ENCODE measurements around the gene PRICKLE2. TPM values are rescaled to one million over a fixed set of nuclear protein-coding genes. Genes with fewer than 3 reads are reported as not detected.

Gene PRICKLE2
- total RNA-seq, 1 experiment from 2014 or later = 1.9 TPM

- peak; percentile 18 for DNase-seq
- no TSS peak for BruUV-seq (replicated peaks)
- Mint-ChIP-seq H3K27me3 (ENCODE audit: unreplicated experiment) (no peaks in the 10 kb centered on the region), H3K36me3 (ENCODE audit: insufficient read depth, unreplicated experiment) (peaks cover 4% of the 10 kb centered on the region), H3K27ac (ENCODE audit: unreplicated experiment) (peak overlapping the region; percentile 71), H3K4me1 (ENCODE audit: low read depth, unreplicated experiment) (peaks cover 18% of the 10 kb centered on the region), H3K9me3 (ENCODE audit: low read depth, unreplicated experiment) (no peaks in the 10 kb centered on the region), H3K4me3 (ENCODE audit: low read depth, unreplicated experiment) (peak overlapping the region; percentile 50)
- CTCF ChIA-PET = interaction anchor here (1.7 kb wide), 1 partner anchor 10 kb away, joined by 6 read pairs; the partner anchor contains the start of gene PRICKLE2
- intact Hi-C loops (cut with micrococcal nuclease; ENCODE audit: unreplicated experiment) = loop anchor here (5.0 kb wide), 1 partner anchor 37 kb away; no protein-coding TSS in a partner anchor
- TF ChIP-seq, protein P1, sequence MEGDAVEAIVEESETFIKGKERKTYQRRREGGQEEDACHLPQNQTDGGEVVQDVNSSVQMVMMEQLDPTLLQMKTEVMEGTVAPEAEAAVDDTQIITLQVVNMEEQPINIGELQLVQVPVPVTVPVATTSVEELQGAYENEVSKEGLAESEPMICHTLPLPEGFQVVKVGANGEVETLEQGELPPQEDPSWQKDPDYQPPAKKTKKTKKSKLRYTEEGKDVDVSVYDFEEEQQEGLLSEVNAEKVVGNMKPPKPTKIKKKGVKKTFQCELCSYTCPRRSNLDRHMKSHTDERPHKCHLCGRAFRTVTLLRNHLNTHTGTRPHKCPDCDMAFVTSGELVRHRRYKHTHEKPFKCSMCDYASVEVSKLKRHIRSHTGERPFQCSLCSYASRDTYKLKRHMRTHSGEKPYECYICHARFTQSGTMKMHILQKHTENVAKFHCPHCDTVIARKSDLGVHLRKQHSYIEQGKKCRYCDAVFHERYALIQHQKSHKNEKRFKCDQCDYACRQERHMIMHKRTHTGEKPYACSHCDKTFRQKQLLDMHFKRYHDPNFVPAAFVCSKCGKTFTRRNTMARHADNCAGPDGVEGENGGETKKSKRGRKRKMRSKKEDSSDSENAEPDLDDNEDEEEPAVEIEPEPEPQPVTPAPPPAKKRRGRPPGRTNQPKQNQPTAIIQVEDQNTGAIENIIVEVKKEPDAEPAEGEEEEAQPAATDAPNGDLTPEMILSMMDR (IDR thresholded peaks at IDR 0.05; ENCODE audit: unreplicated experiment) = no peak
Observed at GRCh38 chr3:64214381-64215018, 10.8 kb downstream of the PRICKLE2 start.

DNA sequence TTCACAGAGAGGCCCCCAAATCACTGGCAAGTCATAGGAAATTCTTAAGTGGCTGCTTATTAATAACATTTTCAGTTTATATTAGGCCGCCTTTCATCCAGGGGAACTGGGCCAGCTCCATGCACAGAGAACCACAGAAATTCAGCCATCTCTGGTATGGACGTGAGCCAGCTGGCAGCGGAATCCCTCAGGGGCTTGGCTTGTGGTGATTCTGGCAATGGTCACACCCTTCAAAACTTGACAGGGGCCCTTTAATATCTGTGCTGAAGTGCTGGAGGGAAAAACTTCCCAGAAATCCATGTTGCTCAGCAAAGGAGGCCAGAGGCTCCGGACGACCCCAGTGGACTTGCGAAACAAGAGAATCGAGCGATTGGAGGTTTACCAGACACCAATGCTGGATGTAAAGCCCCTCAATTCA, 11.3 kb downstream of the PRICKLE2 start:
- CTCF ChIA-PET = interaction anchor here (1.7 kb wide), 1 partner anchor 11 kb away, joined by 6 read pairs; the partner anchor contains the start of gene PRICKLE2
- H3K36me3 Mint-ChIP-seq (ENCODE audit: insufficient read depth, unreplicated experiment) = peaks cover 4% of the 10 kb centered on the region
- DNase-seq = peak; percentile 56
- TF ChIP-seq, protein P1 (IDR thresholded peaks at IDR 0.05; ENCODE audit: unreplicated experiment) = no peak
- intact Hi-C loops (cut with micrococcal nuclease; ENCODE audit: unreplicated experiment) = loop anchor here (5.0 kb wide), 1 partner anchor 37 kb away; no protein-coding TSS in a partner anchor
- H3K4me1 Mint-ChIP-seq (ENCODE audit: low read depth, unreplicated experiment) = peaks cover 18% of the 10 kb centered on the region
- peak overlapping the region; percentile 50 for H3K4me3 Mint-ChIP-seq (ENCODE audit: low read depth, unreplicated experiment)
- H3K9me3 Mint-ChIP-seq (ENCODE audit: low read depth, unreplicated experiment) = no peaks in the 10 kb centered on the region
- H3K27ac Mint-ChIP-seq (ENCODE audit: unreplicated experiment) = peak overlapping the region; percentile 71
- H3K27me3 Mint-ChIP-seq (ENCODE audit: unreplicated experiment) = no peaks in the 10 kb centered on the region
- BruUV-seq (replicated peaks) = no TSS peak

- DNase-seq = no peak
- no peak overlapping the region for H3K27ac Mint-ChIP-seq (ENCODE audit: unreplicated experiment)
- TF ChIP-seq, protein P1 (IDR thresholded peaks at IDR 0.05; ENCODE audit: unreplicated experiment) = no peak
- peaks cover 18% of the 10 kb centered on the region for H3K4me1 Mint-ChIP-seq (ENCODE audit: low read depth, unreplicated experiment)
- H3K9me3 Mint-ChIP-seq (ENCODE audit: low read depth, unreplicated experiment) = no peaks in the 10 kb centered on the region
- no TSS peak for BruUV-seq (replicated peaks)
- intact Hi-C loops (cut with micrococcal nuclease; ENCODE audit: unreplicated experiment) = loop anchor here (5.0 kb wide), 1 partner anchor 36 kb away; no protein-coding TSS in a partner anchor
- no peaks in the 10 kb centered on the region for H3K27me3 Mint-ChIP-seq (ENCODE audit: unreplicated experiment)
- H3K4me3 Mint-ChIP-seq (ENCODE audit: low read depth, unreplicated experiment) = peak overlapping the region; percentile 50
- CTCF ChIA-PET = interaction anchor here (1.7 kb wide), 1 partner anchor 11 kb away, joined by 6 read pairs; the partner anchor contains the start of gene PRICKLE2
- peaks cover 4% of the 10 kb centered on the region for H3K36me3 Mint-ChIP-seq (ENCODE audit: insufficient read depth, unreplicated experiment)
Observed at GRCh38 chr3:64213224-64213878, 11.9 kb downstream of the PRICKLE2 start.

DNA sequence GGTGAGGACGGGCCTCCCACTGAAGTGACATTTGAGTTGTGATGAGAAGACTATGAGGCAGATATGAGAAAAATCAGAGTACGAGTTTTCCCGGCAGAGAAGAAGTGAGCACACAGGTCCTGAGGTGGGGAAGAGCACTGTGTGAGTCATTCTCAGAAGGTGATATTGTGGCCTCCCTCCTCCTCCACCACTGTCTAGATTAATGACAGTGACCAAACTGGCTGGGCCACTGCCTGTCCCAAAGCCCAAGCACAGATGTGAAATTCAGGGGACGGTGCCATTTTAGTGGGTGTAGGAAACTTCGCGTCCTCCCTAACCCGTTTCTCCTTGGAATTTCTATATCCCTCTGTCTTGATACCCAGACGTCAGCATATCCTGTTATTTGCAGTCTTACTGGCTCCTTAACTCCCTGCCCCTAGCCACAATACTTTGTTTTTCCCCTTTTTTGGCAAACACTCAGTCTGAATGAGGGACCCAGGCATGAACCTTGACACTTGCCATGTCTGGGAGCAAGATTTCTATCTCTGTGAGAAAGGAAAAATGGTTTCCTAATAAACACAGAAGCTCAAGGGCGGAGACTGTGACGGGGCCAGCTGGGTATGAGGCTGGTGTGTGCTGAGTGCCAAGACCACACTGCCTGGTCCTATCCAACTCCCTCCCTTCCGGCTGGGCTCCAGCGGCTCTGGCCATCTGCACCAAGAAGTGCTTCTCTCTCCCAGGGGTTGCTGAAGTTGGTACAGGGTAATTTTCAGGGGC, 15.2 kb downstream of the PRICKLE2 start:
- CTCF ChIA-PET = no interaction called here
- DNase-seq = no peak
- H3K27me3 Mint-ChIP-seq (ENCODE audit: unreplicated experiment) = no peaks in the 10 kb centered on the region
- no peaks in the 10 kb centered on the region for H3K9me3 Mint-ChIP-seq (ENCODE audit: low read depth, unreplicated experiment)
- BruUV-seq (replicated peaks) = no TSS peak
- H3K4me3 Mint-ChIP-seq (ENCODE audit: low read depth, unreplicated experiment) = no peak overlapping the region
- peaks cover 4% of the 10 kb centered on the region for H3K36me3 Mint-ChIP-seq (ENCODE audit: insufficient read depth, unreplicated experiment)
- no peak overlapping the region for H3K27ac Mint-ChIP-seq (ENCODE audit: unreplicated experiment)
- TF ChIP-seq, protein P1 (IDR thresholded peaks at IDR 0.05; ENCODE audit: unreplicated experiment) = no peak
- intact Hi-C loops (cut with micrococcal nuclease; ENCODE audit: unreplicated experiment) = loop anchor here (5.0 kb wide), 1 partner anchor 33 kb away; no protein-coding TSS in a partner anchor
- H3K4me1 Mint-ChIP-seq (ENCODE audit: low read depth, unreplicated experiment) = peaks cover 14% of the 10 kb centered on the region

All from Calu3 (cell line).